Suprapubic skin (tissue), 4 donors: ENCODE results near the gene SLC12A2. TPM values are rescaled to one million over a fixed set of nuclear protein-coding genes. Genes with fewer than 3 reads are reported as not detected.

Experiments used
- DNase-seq, 2 donors: peaks; one replicate each; pipeline ENCODE4 v3.0.0-alpha.2; 2019; ENCODE audit warnings: low spot score in 2 of 2
- H3K27ac ChIP-seq: fragments of 200-600 bp; sonication (generic); one replicate; pipeline ENCODE4 v1.5.1; 2019
- H3K27me3 ChIP-seq: fragments of 200-600 bp; sonication (generic); one replicate; pipeline ENCODE4 v1.5.1; 2019
- H3K36me3 ChIP-seq: fragments of 200-600 bp; sonication (generic); one replicate; pipeline ENCODE4 v1.5.1; 2019
- H3K4me1 ChIP-seq: fragments of 200-600 bp; sonication (generic); one replicate; pipeline ENCODE4 v1.5.1; 2019
- H3K4me3 ChIP-seq: fragments of 200-600 bp; sonication (generic); one replicate; pipeline ENCODE4 v1.5.1; 2019; ENCODE audit warnings: mild to moderate bottlenecking
- H3K9me3 ChIP-seq: fragments of 200-600 bp; sonication (generic); one replicate; pipeline ENCODE4 v1.5.1; 2019
- EP300 ChIP-seq: sonication (generic); formaldehyde crosslinking; IDR thresholded peaks from one replicate; pipeline ENCODE4 v1.6.1; 2017; ENCODE audit warnings: antibody characterized with exemption
- POLR2A ChIP-seq, 2 donors: fragments of 450-650 bp; IDR thresholded peaks; one replicate each; pipeline ENCODE4 v1.6.1; 2017; ENCODE audit warnings: antibody characterized with exemption in 2 of 2, mild to moderate bottlenecking in 2 of 2, moderate library complexity in 2 of 2
- POLR2AphosphoS5 ChIP-seq, 3 donors: sonication (generic); formaldehyde crosslinking; IDR thresholded peaks; one replicate each; pipeline ENCODE4 v1.6.1; 2017; ENCODE audit warnings: antibody characterized with exemption in 3 of 3
- WGBS: methylation state at CpG from one replicate; pipeline ENCODE4 v1.1.5; 2018; 5-methylcytosine and 5-hydroxymethylcytosine counted together
- total RNA-seq, 4 donors: library from RNA; depleted of rRNA; stranded (reverse); fragments of >200 nt; gene quantifications; one replicate each; pipeline ENCODE4 v1.1.0, GENCODE V29; 2016
- TF ChIP-seq, protein P1 (sequence below), 2 donors: fragments of 200-600 bp in 1 of 2; fragments of 450-650 bp in 1 of 2; sonication (generic) in 1 of 2; IDR thresholded peaks; one replicate each; pipeline ENCODE4 v1.5.1; 2016 to 2019; ENCODE audit warnings: antibody characterized with exemption in 2 of 2, mild to moderate bottlenecking in 1 of 2, moderate library complexity in 1 of 2

Gene SLC12A2
- total RNA-seq, 4 donors from 2014 or later, result 126 to 330 (median 186) TPM

DNA sequence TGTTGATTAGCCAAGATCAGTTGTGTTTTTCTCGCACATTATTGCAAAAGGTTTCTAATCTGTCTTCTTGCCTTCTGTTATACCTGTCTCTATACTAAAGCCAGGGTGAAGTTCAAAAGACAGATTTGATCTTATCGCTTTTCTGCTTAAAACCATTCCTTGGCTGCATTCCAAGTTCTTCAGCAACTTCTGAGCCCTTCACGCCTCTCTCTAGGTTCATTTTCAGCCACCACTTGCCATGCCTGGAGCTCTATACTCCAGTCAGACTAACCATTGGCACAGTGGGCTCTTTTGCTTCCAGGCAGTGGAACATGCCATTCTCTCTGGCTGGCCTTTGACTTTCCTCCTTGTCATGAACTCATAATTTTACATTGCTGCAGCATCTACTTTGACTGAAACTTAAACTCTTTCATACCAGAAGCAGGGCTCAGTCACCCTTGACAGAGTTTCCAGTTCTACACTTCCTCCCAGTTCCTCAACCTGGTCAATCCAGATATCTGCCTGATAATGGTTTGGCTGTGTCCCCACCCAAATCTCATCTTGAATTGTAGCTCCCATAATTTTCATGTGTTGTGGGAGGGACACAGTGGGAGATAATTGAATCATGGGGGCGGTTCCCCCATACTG, 114.4 kb downstream of the SLC12A2 start:
- WGBS, result 76% methylated on average over 4 of the region's 4 CpGs
- H3K4me3 ChIP-seq, result no peak overlapping the region
- no peaks in the 10 kb centered on the region for H3K9me3 ChIP-seq
- no peaks in the 10 kb centered on the region for H3K36me3 ChIP-seq
- DNase-seq, result no peak
- H3K27ac ChIP-seq, result no peak overlapping the region
- TF ChIP-seq POLR2AphosphoS5 (IDR thresholded peaks at IDR 0.05) (no peak), POLR2A (IDR thresholded peaks at IDR 0.05) (no peak), EP300 (no peak)
- TF ChIP-seq, protein P1, sequence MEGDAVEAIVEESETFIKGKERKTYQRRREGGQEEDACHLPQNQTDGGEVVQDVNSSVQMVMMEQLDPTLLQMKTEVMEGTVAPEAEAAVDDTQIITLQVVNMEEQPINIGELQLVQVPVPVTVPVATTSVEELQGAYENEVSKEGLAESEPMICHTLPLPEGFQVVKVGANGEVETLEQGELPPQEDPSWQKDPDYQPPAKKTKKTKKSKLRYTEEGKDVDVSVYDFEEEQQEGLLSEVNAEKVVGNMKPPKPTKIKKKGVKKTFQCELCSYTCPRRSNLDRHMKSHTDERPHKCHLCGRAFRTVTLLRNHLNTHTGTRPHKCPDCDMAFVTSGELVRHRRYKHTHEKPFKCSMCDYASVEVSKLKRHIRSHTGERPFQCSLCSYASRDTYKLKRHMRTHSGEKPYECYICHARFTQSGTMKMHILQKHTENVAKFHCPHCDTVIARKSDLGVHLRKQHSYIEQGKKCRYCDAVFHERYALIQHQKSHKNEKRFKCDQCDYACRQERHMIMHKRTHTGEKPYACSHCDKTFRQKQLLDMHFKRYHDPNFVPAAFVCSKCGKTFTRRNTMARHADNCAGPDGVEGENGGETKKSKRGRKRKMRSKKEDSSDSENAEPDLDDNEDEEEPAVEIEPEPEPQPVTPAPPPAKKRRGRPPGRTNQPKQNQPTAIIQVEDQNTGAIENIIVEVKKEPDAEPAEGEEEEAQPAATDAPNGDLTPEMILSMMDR (IDR thresholded peaks at IDR 0.05), result no peak
- H3K4me1 ChIP-seq, result peaks cover 10% of the 10 kb centered on the region
- H3K27me3 ChIP-seq, result peaks cover under 1% of the 10 kb centered on the region

DNA sequence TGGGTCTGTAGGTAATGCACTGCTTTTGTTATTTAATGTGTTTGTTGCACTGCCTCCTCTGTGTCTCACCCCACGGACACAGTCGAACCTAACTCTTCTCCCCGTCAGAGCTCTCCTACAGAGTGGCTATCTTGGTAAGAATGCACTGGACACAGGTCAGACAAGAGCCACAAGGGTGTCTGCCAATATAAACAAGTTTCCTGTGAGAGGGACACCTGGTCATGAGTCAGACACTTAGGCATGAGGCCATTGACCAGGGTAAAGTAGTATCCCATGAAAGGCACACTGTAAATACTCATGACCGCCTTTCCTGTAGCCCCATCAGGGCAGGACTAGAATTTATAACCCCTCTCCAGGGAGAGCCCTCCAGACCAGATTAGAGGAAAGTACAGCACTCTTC, 115.5 kb downstream of the SLC12A2 start:
- TF ChIP-seq, protein P1 (IDR thresholded peaks at IDR 0.05), result no peak
- TF ChIP-seq EP300 (no peak), POLR2AphosphoS5 (IDR thresholded peaks at IDR 0.05) (no peak), POLR2A (IDR thresholded peaks at IDR 0.05) (no peak)
- WGBS, result 91% methylated on average over 4 of the region's 4 CpGs
- Histone ChIP-seq H3K36me3 (no peaks in the 10 kb centered on the region), H3K27me3 (peaks cover 6% of the 10 kb centered on the region), H3K9me3 (no peaks in the 10 kb centered on the region), H3K4me3 (no peak overlapping the region), H3K27ac (no peak overlapping the region), H3K4me1 (peaks cover 10% of the 10 kb centered on the region)
- no peak for DNase-seq

DNA sequence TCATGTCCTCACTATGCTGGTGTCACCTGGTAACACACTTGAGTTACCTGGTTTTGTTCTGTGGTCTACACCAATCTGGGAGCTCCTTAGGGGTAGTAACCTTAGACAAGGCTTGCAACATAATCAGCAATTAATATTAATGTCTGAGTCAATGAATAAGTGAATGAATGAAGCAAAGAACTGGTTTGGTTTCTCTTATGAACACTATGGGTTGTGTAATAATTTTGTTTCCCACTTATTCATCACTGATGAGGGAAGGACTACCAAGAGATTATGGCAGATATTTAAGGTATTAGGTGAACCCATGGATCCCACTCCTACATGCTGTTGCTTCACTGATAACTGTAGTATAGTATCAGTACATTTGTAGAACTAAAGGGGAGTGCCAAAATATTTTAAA, 116.0 kb downstream of the SLC12A2 start:
- Histone ChIP-seq H3K4me3 (no peak overlapping the region), H3K27me3 (peaks cover 6% of the 10 kb centered on the region), H3K4me1 (peaks cover 10% of the 10 kb centered on the region), H3K36me3 (no peaks in the 10 kb centered on the region), H3K27ac (no peak overlapping the region), H3K9me3 (no peaks in the 10 kb centered on the region)
- TF ChIP-seq EP300 (no peak), POLR2AphosphoS5 (IDR thresholded peaks at IDR 0.05) (no peak)
- TF ChIP-seq, protein P1 (IDR thresholded peaks at IDR 0.05), result no peak
- DNase-seq, result no peak

DNA sequence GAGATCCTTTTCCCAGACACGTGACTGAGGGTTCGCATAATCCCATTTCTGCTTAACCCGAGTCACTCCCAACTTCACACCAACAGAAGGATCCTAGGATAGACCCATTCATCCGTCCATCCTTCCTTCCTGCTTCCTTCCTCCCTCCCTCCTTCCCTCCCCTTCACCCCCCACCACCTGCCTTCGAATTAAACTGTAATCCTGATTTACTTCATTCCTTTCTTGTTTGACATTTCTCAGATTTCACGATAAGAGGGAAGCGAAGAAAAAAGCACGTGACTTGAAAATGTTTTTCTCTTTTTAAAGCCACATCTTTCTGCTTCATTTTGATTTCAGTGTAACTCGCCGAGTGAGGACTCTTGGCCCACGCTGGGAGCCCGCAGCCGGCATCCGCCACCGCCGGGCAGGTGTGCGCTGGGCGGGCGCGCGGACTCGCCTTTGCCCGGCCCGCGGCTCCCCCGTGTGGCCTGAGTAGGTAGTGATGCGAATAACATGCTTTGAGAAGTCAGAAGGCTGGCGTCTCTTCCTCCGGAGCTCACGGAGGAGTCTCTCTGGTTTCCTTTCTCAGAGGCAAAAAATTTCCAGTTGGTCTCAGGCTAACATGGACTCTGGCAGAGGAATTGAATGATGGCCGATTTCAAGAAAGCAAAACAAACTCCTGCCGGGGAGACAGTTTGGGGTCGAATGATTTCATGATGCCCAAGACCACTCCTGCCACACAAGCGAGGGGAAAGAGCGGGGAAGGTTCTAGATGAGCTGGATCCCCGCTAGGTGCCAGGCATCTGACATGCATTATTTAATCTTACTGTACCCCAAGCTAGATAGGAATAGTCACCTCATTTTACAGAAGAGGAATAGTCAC, 117.7 kb downstream of the SLC12A2 start:
- H3K9me3 ChIP-seq, result no peaks in the 10 kb centered on the region
- no peaks in the 10 kb centered on the region for H3K36me3 ChIP-seq
- peaks cover 10% of the 10 kb centered on the region for H3K4me1 ChIP-seq
- TF ChIP-seq, protein P1 (IDR thresholded peaks at IDR 0.05), result peak; percentile 77 to 83
- no peak for TF ChIP-seq POLR2AphosphoS5 (IDR thresholded peaks at IDR 0.05)
- WGBS, result 12% methylated on average over 36 of the region's 36 CpGs
- H3K4me3 ChIP-seq, result peak overlapping the region; percentile 32
- DNase-seq, result peak in 1 of 2 donors; percentile 80
- H3K27ac ChIP-seq, result no peak overlapping the region
- peaks cover 6% of the 10 kb centered on the region for H3K27me3 ChIP-seq

DNA sequence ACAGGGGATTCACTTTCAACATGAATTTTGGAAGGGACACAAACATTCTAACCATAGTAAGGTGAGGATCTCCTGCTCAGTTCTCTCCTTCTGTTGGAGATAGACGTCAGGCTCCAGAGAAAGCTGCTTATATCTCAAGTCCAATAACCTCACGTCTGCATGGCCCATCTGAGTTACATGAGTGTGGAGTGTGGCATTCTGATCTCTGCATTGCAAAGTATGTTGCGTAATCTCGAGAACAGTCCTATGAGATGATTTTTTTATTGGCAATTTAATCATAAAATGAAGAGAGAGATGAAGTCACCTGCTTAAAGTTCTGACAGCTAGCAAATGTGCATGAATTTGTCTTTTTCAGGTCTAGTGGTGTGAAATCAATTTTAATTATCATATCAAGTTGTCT, 118.8 kb downstream of the SLC12A2 start:
- TF ChIP-seq POLR2AphosphoS5 (IDR thresholded peaks at IDR 0.05) (no peak), POLR2A (IDR thresholded peaks at IDR 0.05) (no peak), EP300 (no peak)
- TF ChIP-seq, protein P1 (IDR thresholded peaks at IDR 0.05), result no peak
- Histone ChIP-seq H3K36me3 (no peaks in the 10 kb centered on the region), H3K9me3 (no peaks in the 10 kb centered on the region), H3K27ac (no peak overlapping the region), H3K4me3 (no peak overlapping the region), H3K27me3 (peaks cover 6% of the 10 kb centered on the region), H3K4me1 (peaks cover 10% of the 10 kb centered on the region)
- WGBS, result 60% methylated on average over 4 of the region's 4 CpGs
- DNase-seq, result no peak
